ENCODE measurements around the gene EPHA1. TPM values are rescaled to one million over a fixed set of nuclear protein-coding genes. Genes with fewer than 3 reads are reported as not detected.
A peak's percentile ranks its signal among the peaks of the same experiment; 100 is the strongest.

Gene EPHA1
- total RNA-seq, 4 donors from 2014 or later = 0.17 to 0.23 TPM; not detected in 2

- H3K4me1 ChIP-seq = peaks cover 72 to 97% (median 95%) of the 10 kb centered on the region in 4 donors
- TF ChIP-seq POLR2AphosphoS5 (IDR thresholded peaks at IDR 0.05) (no peak), EP300 (IDR thresholded peaks at IDR 0.05) (no peak), CTCF (IDR thresholded peaks at IDR 0.05) (no peak), POLR2A (IDR thresholded peaks at IDR 0.05; ENCODE audit: low read depth) (no peak)
- H3K4me3 ChIP-seq = no peak overlapping the region
- H3K27me3 ChIP-seq = no peaks in the 10 kb centered on the region
- peaks cover 27 to 63% (median 50%) of the 10 kb centered on the region in 4 donors for H3K36me3 ChIP-seq
- peak overlapping the region; percentile 100 for H3K27ac ChIP-seq (replicated peaks in 1 of 4)
- WGBS = 85% methylated on average over 15 of the region's 15 CpGs
- H3K9me3 ChIP-seq = no peaks in the 10 kb centered on the region
- intact Hi-C loops (cut with DNase I) = no loop called here
- no peak for DNase-seq (ENCODE audit: extremely low spot score)
Observed at GRCh38 chr7:143389316-143390103, 19.1 kb downstream of the EPHA1 start.

DNA sequence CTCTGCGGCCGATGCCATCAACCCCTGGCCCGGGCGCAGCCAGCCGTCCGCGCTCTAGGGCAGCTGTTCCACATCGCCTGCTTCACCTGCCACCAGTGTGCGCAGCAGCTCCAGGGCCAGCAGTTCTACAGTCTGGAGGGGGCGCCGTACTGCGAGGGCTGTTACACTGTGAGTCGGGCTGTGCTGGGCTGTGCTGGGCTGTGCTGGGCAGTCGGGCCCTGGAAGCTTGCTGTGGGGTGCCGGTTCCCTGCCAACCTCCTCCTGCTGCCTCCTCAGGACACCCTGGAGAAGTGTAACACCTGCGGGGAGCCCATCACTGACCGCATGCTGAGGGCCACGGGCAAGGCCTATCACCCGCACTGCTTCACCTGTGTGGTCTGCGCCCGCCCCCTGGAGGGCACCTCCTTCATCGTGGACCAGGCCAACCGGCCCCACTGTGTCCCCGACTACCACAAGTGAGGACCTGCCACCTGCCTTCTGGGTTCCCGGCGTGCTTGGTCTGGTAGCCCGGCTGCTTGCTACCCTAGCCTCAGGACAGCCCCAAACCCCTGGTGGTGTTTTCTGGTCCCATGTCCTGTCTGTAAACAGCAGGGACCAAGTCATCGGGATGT lies 20.1 kb downstream of the EPHA1 start:
- peak overlapping the region; percentile 100 for H3K27ac ChIP-seq (replicated peaks in 1 of 4)
- H3K9me3 ChIP-seq = no peaks in the 10 kb centered on the region
- WGBS = 93% methylated on average over 6 of the region's 28 CpGs
- DNase-seq (ENCODE audit: extremely low spot score) = no peak
- H3K36me3 ChIP-seq = peaks cover 27 to 71% (median 50%) of the 10 kb centered on the region in 4 donors
- peaks cover 76 to 100% (median 100%) of the 10 kb centered on the region in 4 donors for H3K4me1 ChIP-seq
- intact Hi-C loops (cut with DNase I) = no loop called here
- TF ChIP-seq EP300 (IDR thresholded peaks at IDR 0.05) = no peak
- TF ChIP-seq CTCF (IDR thresholded peaks at IDR 0.05) = no peak
- no peak for TF ChIP-seq POLR2A (IDR thresholded peaks at IDR 0.05; ENCODE audit: low read depth)
- TF ChIP-seq POLR2AphosphoS5 (IDR thresholded peaks at IDR 0.05) = no peak
- H3K4me3 ChIP-seq = no peak overlapping the region
- H3K27me3 ChIP-seq = no peaks in the 10 kb centered on the region

DNA sequence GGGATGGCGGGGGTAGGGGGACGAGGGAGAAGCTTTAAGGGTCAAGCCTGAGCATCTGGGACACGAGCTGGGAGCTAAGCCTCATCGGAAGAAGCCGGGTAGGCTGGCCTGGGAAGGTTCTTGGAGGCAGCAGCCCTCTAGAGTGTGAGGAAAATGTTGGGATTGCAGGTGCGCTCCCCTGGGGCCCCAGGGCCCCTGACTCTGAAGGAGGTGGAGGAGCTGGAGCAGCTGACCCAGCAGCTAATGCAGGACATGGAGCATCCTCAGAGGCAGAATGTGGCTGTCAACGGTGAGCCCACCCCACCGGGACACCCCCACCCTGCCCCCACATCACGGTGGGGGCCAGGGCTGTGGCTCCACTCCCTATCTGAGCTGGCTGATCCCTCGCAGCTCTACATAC lies 20.6 kb downstream of the EPHA1 start:
- TF ChIP-seq POLR2A (IDR thresholded peaks at IDR 0.05; ENCODE audit: low read depth) = no peak
- TF ChIP-seq POLR2AphosphoS5 (IDR thresholded peaks at IDR 0.05) = no peak
- TF ChIP-seq CTCF (IDR thresholded peaks at IDR 0.05) = no peak
- no peak for TF ChIP-seq EP300 (IDR thresholded peaks at IDR 0.05)
- no peaks in the 10 kb centered on the region for H3K27me3 ChIP-seq
- 68% methylated on average over 9 of the region's 10 CpGs for WGBS
- H3K36me3 ChIP-seq = peaks cover 27 to 71% (median 53%) of the 10 kb centered on the region in 4 donors
- peak overlapping the region; percentile 100 for H3K27ac ChIP-seq (replicated peaks in 1 of 4)
- H3K4me3 ChIP-seq = no peak overlapping the region
- H3K4me1 ChIP-seq = peaks cover 76 to 100% (median 100%) of the 10 kb centered on the region in 4 donors
- intact Hi-C loops (cut with DNase I) = no loop called here
- no peaks in the 10 kb centered on the region for H3K9me3 ChIP-seq
- DNase-seq (ENCODE audit: extremely low spot score) = no peak

DNA sequence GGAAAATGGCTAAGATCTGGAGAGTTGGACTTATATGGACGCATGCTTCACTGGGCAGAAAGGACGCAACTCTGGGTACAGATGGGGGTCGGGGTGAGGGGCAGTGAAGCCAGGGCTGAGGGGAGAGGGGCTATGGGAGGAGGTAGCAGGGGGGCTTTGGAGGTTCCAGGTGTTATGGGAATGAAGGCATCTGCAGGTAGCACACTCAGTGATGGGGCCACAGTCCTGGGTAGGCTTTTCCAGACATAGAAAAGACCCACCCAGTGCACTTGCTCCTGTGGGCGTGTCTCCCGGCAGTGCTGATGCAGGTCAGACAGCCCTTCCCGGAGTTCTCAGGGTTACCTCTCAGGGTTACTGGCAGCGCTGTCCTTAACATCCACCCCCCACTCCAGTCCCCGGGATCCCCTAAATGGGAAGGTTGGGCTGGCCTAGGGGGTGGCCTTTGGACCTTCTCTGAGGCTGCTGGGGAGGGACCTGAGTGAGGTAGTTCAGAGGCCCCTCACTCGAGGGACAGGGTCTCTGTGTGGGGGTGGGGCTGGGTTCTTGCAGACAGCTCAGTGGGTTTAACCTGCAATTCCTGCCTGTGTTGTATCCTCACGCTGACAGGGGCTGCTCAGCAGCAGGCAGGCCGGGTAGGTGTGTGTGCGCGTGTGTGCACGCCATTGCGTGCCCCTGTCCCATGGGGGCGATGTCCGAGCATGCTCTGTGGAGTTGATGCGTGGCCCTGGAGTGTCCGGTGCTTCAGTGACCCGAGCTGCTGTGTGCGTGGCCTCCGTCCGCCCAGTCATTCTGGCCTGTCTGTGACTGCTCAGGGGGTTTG lies 21.3 kb downstream of the EPHA1 start:
- Histone ChIP-seq H3K4me1 (peaks cover 76 to 100% (median 100%) of the 10 kb centered on the region in 4 donors), H3K9me3 (no peaks in the 10 kb centered on the region), H3K4me3 (peak overlapping the region in 2 of 4 donors; percentile 1 to 28), H3K27ac (replicated peaks in 1 of 4) (peak overlapping the region; percentile 100), H3K27me3 (no peaks in the 10 kb centered on the region), H3K36me3 (peaks cover 27 to 73% (median 56%) of the 10 kb centered on the region in 4 donors)
- DNase-seq (ENCODE audit: extremely low spot score) = no peak
- intact Hi-C loops (cut with DNase I) = no loop called here
- TF ChIP-seq POLR2A (IDR thresholded peaks at IDR 0.05; ENCODE audit: low read depth) = no peak
- peak in 1 of 2 donors; percentile 5 for TF ChIP-seq POLR2AphosphoS5 (IDR thresholded peaks at IDR 0.05)
- 69% methylated on average over 13 of the region's 23 CpGs for WGBS
